HEK293 (cell line): ENCODE measurements around the gene ADRA1B.

Experiments
- CTCF ChIA-PET: fragments of 350-600 bp; formaldehyde crosslinking; extraction: SDS; loops from one replicate; lab custom pipeline; 2021; ENCODE audit warnings: antibody characterized with exemption; lab: Yijun Ruan, JAX
- POLR2A ChIA-PET: fragments of 300-600 bp; formaldehyde crosslinking; extraction: SDS; loops from one replicate; lab custom pipeline; 2020; ENCODE audit warnings: antibody characterized with exemption, inconsistent platforms; lab: Yijun Ruan, JAX
- H3K27ac ChIP-seq: fragments of 200-500 bp; sonication (Bioruptor generic); 2 replicates; pipeline ENCODE4 v1.5.1; 2014; ENCODE audit warnings: low read depth, low read length, control low read depth, inconsistent platforms; ENCODE audit errors: extremely low read depth
- H3K36me3 ChIP-seq, 2 experiments: fragments of 200-500 bp in 1 of 2; sonication (Bioruptor generic) in 1 of 2; 1 replicate in 1 of 2; 2 replicates in 1 of 2; pipeline ENCODE4 v1.5.1; 2014 to 2017; ENCODE audit warnings: inconsistent platforms in 2 of 2, low read length in 2 of 2; ENCODE audit not compliant: control insufficient read depth in 2 of 2, insufficient read depth in 1 of 2
- H3K4me1 ChIP-seq: fragments of 200-500 bp; sonication (Bioruptor generic); 2 replicates; pipeline ENCODE4 v1.5.1; 2014; ENCODE audit warnings: mild to moderate bottlenecking, low read length, inconsistent platforms; ENCODE audit not compliant: control insufficient read depth, insufficient read depth
- H3K4me3 ChIP-seq: 2 replicates; pipeline ENCODE4 v1.5.1; 2011; ENCODE audit warnings: low read depth, mild to moderate bottlenecking, control low read depth, low read length, moderate library complexity
- H3K9me3 ChIP-seq: fragments of 200-500 bp; sonication (Bioruptor generic); 2 replicates; pipeline ENCODE4 v1.5.1; 2014; ENCODE audit warnings: low read depth, low read length, inconsistent platforms; ENCODE audit not compliant: control insufficient read depth, insufficient read depth
- PRDM1 ChIP-seq: fragments of 450-650 bp; formaldehyde crosslinking; IDR thresholded peaks from 2 replicates; pipeline ENCODE4; 2016; ENCODE audit warnings: missing biosample characterization, missing genetic modification characterization
- REPIN1 ChIP-seq: fragments of 450-650 bp; formaldehyde crosslinking; IDR thresholded peaks from 2 replicates; pipeline ENCODE4 v1.5.1; 2017; ENCODE audit warnings: missing biosample characterization, missing genetic modification characterization, low read depth
- ZEB2 ChIP-seq: fragments of 450-650 bp; formaldehyde crosslinking; IDR thresholded peaks from 2 replicates; pipeline ENCODE4 v1.5.1; 2016; ENCODE audit warnings: missing biosample characterization, missing genetic modification characterization
- ZNF121 ChIP-seq: fragments of 450-650 bp; formaldehyde crosslinking; IDR thresholded peaks from 2 replicates; pipeline ENCODE4 v1.5.1; 2016; ENCODE audit warnings: missing biosample characterization, missing genetic modification characterization
- ZNF16 ChIP-seq: fragments of 450-650 bp; formaldehyde crosslinking; IDR thresholded peaks from 2 replicates; pipeline ENCODE4 v1.5.1; 2016; ENCODE audit warnings: low read depth, missing biosample characterization, missing genetic modification characterization
- ZNF19 ChIP-seq: fragments of 450-650 bp; formaldehyde crosslinking; IDR thresholded peaks from 2 replicates; pipeline ENCODE4; 2016; ENCODE audit warnings: missing biosample characterization, missing genetic modification characterization, low read depth
- ZNF221 ChIP-seq: fragments of 450-650 bp; formaldehyde crosslinking; IDR thresholded peaks from 2 replicates; pipeline ENCODE4 v1.5.1; 2017; ENCODE audit warnings: missing biosample characterization, missing genetic modification characterization, borderline replicate concordance
- ZNF24 ChIP-seq: fragments of 450-650 bp; formaldehyde crosslinking; IDR thresholded peaks from 2 replicates; pipeline ENCODE4 v1.5.1; 2016; ENCODE audit warnings: missing biosample characterization, missing genetic modification characterization
- ZNF530 ChIP-seq: fragments of 450-650 bp; formaldehyde crosslinking; IDR thresholded peaks from 2 replicates; pipeline ENCODE4 v1.5.1; 2016; ENCODE audit warnings: low read depth, missing biosample characterization, missing genetic modification characterization
- ZNF548 ChIP-seq: fragments of 450-650 bp; formaldehyde crosslinking; IDR thresholded peaks from 2 replicates; pipeline ENCODE4 v1.5.1; 2016; ENCODE audit warnings: missing biosample characterization, missing genetic modification characterization
- ZNF549 ChIP-seq: fragments of 450-650 bp; IDR thresholded peaks from 2 replicates; pipeline ENCODE4 v1.5.1; 2018; ENCODE audit warnings: missing biosample characterization, missing genetic modification characterization, mild to moderate bottlenecking, inconsistent platforms, moderate library complexity
- ZNF639 ChIP-seq: fragments of 450-650 bp; formaldehyde crosslinking; IDR thresholded peaks from 2 replicates; pipeline ENCODE4 v1.5.1; 2016; ENCODE audit warnings: missing biosample characterization, missing genetic modification characterization
- ZNF645 ChIP-seq: fragments of 450-650 bp; formaldehyde crosslinking; IDR thresholded peaks from 2 replicates; pipeline ENCODE4; 2016; ENCODE audit warnings: missing biosample characterization, missing genetic modification characterization
- ZNF785 ChIP-seq: fragments of 450-650 bp; formaldehyde crosslinking; IDR thresholded peaks from 2 replicates; pipeline ENCODE4 v1.5.1; 2016; ENCODE audit warnings: missing biosample characterization, missing genetic modification characterization
- ZNF837 ChIP-seq: fragments of 450-650 bp; formaldehyde crosslinking; IDR thresholded peaks from 2 replicates; pipeline ENCODE4 v1.5.1; 2016; ENCODE audit warnings: missing biosample characterization, missing genetic modification characterization
- TF ChIP-seq, protein P1 (sequence below): fragments of 450-650 bp; formaldehyde crosslinking; IDR thresholded peaks from 2 replicates; pipeline ENCODE4 v1.5.1; 2016; ENCODE audit warnings: missing biosample characterization, missing genetic modification characterization
- TF ChIP-seq, protein P2 (sequence below): fragments of 450-650 bp; formaldehyde crosslinking; conservative IDR thresholded peaks from 2 replicates; pipeline ENCODE4 v1.5.1; 2016; ENCODE audit warnings: low read depth, missing biosample characterization, missing genetic modification characterization
- TF ChIP-seq, protein P3 (sequence below): fragments of 450-650 bp; formaldehyde crosslinking; IDR thresholded peaks from 2 replicates; pipeline ENCODE4 v1.5.0; 2017; ENCODE audit warnings: missing biosample characterization, missing genetic modification characterization, borderline replicate concordance
- TF ChIP-seq, protein P4 (sequence below): fragments of 450-650 bp; formaldehyde crosslinking; IDR thresholded peaks from 2 replicates; pipeline ENCODE4 v1.5.1; 2016; ENCODE audit warnings: missing biosample characterization, missing genetic modification characterization, borderline replicate concordance

The ADRA1B gene

DNA sequence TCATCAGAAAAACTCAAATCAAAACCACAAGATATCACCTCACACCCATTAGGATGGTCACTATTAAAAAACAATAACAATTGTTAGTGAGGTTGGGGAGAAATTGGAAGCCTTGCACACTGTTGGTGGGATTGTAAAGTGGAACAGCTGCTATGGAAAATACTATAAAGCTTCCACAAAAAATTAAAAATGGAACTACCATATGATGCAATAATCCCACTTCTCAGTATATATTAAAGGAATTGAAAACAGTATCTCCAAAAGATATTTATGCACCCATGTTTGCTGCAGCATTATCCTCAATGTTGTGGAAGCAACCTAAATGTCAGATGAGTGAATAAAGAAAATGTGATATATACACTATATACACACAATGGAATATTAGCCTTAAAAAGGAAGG lies 14.5 kb upstream of the ADRA1B start:
- Histone ChIP-seq H3K4me3 (no peak overlapping the region), H3K4me1 (peaks cover 31% of the 10 kb centered on the region), H3K36me3 (no peaks in the 10 kb centered on the region), H3K27ac (no peak overlapping the region), H3K9me3 (no peaks in the 10 kb centered on the region)
- CTCF ChIA-PET = interaction anchor here (0.7 kb wide), 1 partner anchor 11 kb away, joined by 3 read pairs; no protein-coding TSS in a partner anchor
- TF ChIP-seq ZNF16 (tag by site-specific recombination) = no peak
- no peak for TF ChIP-seq ZNF548
- TF ChIP-seq, protein P1, sequence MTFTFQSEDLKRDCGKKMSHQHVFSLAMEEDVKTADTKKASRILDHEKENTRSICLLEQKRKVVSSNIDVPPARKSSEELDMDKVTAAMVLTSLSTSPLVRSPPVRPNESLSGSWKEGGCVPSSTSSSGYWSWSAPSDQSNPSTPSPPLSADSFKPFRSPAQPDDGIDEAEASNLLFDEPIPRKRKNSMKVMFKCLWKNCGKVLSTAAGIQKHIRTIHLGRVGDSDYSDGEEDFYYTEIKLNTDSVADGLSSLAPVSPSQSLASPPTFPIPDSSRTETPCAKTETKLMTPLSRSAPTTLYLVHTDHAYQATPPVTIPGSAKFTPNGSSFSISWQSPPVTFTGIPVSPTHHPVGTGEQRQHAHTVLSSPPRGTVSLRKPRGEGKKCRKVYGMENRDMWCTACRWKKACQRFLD (tag by site-specific recombination) = no peak
- no peak for TF ChIP-seq ZNF221 (tag by site-specific recombination)
- TF ChIP-seq, protein P2, sequence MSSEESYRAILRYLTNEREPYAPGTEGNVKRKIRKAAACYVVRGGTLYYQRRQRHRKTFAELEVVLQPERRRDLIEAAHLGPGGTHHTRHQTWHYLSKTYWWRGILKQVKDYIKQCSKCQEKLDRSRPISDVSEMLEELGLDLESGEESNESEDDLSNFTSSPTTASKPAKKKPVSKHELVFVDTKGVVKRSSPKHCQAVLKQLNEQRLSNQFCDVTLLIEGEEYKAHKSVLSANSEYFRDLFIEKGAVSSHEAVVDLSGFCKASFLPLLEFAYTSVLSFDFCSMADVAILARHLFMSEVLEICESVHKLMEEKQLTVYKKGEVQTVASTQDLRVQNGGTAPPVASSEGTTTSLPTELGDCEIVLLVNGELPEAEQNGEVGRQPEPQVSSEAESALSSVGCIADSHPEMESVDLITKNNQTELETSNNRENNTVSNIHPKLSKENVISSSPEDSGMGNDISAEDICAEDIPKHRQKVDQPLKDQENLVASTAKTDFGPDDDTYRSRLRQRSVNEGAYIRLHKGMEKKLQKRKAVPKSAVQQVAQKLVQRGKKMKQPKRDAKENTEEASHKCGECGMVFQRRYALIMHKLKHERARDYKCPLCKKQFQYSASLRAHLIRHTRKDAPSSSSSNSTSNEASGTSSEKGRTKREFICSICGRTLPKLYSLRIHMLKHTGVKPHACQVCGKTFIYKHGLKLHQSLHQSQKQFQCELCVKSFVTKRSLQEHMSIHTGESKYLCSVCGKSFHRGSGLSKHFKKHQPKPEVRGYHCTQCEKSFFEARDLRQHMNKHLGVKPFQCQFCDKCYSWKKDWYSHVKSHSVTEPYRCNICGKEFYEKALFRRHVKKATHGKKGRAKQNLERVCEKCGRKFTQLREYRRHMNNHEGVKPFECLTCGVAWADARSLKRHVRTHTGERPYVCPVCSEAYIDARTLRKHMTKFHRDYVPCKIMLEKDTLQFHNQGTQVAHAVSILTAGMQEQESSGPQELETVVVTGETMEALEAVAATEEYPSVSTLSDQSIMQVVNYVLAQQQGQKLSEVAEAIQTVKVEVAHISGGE = no peak
- TF ChIP-seq, protein P3, sequence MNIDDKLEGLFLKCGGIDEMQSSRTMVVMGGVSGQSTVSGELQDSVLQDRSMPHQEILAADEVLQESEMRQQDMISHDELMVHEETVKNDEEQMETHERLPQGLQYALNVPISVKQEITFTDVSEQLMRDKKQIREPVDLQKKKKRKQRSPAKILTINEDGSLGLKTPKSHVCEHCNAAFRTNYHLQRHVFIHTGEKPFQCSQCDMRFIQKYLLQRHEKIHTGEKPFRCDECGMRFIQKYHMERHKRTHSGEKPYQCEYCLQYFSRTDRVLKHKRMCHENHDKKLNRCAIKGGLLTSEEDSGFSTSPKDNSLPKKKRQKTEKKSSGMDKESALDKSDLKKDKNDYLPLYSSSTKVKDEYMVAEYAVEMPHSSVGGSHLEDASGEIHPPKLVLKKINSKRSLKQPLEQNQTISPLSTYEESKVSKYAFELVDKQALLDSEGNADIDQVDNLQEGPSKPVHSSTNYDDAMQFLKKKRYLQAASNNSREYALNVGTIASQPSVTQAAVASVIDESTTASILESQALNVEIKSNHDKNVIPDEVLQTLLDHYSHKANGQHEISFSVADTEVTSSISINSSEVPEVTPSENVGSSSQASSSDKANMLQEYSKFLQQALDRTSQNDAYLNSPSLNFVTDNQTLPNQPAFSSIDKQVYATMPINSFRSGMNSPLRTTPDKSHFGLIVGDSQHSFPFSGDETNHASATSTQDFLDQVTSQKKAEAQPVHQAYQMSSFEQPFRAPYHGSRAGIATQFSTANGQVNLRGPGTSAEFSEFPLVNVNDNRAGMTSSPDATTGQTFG (tag by site-specific recombination) = no peak
- TF ChIP-seq ZNF549 (tag by site-specific recombination) = no peak
- no peak for TF ChIP-seq ZEB2 (tag by site-specific recombination)
- TF ChIP-seq REPIN1 (tag by site-specific recombination) = no peak
- no peak for TF ChIP-seq ZNF19 (tag by site-specific recombination)
- no peak for TF ChIP-seq PRDM1
- no peak for TF ChIP-seq ZNF24 (tag by site-specific recombination)
- no peak for TF ChIP-seq ZNF785 (tag by site-specific recombination)
- no peak for TF ChIP-seq ZNF645
- TF ChIP-seq ZNF530 (tag by site-specific recombination) = no peak
- no peak for TF ChIP-seq ZNF121 (tag by site-specific recombination)
- TF ChIP-seq ZNF639 = no peak
- no peak for TF ChIP-seq ZNF837 (tag by site-specific recombination)
- TF ChIP-seq, protein P4, sequence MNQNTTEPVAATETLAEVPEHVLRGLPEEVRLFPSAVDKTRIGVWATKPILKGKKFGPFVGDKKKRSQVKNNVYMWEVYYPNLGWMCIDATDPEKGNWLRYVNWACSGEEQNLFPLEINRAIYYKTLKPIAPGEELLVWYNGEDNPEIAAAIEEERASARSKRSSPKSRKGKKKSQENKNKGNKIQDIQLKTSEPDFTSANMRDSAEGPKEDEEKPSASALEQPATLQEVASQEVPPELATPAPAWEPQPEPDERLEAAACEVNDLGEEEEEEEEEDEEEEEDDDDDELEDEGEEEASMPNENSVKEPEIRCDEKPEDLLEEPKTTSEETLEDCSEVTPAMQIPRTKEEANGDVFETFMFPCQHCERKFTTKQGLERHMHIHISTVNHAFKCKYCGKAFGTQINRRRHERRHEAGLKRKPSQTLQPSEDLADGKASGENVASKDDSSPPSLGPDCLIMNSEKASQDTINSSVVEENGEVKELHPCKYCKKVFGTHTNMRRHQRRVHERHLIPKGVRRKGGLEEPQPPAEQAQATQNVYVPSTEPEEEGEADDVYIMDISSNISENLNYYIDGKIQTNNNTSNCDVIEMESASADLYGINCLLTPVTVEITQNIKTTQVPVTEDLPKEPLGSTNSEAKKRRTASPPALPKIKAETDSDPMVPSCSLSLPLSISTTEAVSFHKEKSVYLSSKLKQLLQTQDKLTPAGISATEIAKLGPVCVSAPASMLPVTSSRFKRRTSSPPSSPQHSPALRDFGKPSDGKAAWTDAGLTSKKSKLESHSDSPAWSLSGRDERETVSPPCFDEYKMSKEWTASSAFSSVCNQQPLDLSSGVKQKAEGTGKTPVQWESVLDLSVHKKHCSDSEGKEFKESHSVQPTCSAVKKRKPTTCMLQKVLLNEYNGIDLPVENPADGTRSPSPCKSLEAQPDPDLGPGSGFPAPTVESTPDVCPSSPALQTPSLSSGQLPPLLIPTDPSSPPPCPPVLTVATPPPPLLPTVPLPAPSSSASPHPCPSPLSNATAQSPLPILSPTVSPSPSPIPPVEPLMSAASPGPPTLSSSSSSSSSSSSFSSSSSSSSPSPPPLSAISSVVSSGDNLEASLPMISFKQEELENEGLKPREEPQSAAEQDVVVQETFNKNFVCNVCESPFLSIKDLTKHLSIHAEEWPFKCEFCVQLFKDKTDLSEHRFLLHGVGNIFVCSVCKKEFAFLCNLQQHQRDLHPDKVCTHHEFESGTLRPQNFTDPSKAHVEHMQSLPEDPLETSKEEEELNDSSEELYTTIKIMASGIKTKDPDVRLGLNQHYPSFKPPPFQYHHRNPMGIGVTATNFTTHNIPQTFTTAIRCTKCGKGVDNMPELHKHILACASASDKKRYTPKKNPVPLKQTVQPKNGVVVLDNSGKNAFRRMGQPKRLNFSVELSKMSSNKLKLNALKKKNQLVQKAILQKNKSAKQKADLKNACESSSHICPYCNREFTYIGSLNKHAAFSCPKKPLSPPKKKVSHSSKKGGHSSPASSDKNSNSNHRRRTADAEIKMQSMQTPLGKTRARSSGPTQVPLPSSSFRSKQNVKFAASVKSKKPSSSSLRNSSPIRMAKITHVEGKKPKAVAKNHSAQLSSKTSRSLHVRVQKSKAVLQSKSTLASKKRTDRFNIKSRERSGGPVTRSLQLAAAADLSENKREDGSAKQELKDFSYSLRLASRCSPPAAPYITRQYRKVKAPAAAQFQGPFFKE (tag by site-specific recombination) = no peak
- POLR2A ChIA-PET = no interaction called here
